Measurements from ENCODE around the gene EYS.

- TF ChIP-seq EZH2 (IDR thresholded peaks at IDR 0.05; ENCODE audit: insufficient read depth, poor library complexity, severe bottlenecking) = no peak
- TF ChIP-seq EZH2phosphoT487 (IDR thresholded peaks at IDR 0.05; ENCODE audit: insufficient read depth, low read depth) = no peak
Measured at GRCh38 chr6:65135567-65135966, 571.5 kb downstream of the EYS start.

All from GM23248 (cell line).